ENCODE measurements around the gene KCNQ1. TPM values are rescaled to one million over a fixed set of nuclear protein-coding genes. Genes with fewer than 3 reads are reported as not detected.

KCNQ1 gene
- total RNA-seq, 1 experiment from 2014 or later, result 0.71 TPM

DNA sequence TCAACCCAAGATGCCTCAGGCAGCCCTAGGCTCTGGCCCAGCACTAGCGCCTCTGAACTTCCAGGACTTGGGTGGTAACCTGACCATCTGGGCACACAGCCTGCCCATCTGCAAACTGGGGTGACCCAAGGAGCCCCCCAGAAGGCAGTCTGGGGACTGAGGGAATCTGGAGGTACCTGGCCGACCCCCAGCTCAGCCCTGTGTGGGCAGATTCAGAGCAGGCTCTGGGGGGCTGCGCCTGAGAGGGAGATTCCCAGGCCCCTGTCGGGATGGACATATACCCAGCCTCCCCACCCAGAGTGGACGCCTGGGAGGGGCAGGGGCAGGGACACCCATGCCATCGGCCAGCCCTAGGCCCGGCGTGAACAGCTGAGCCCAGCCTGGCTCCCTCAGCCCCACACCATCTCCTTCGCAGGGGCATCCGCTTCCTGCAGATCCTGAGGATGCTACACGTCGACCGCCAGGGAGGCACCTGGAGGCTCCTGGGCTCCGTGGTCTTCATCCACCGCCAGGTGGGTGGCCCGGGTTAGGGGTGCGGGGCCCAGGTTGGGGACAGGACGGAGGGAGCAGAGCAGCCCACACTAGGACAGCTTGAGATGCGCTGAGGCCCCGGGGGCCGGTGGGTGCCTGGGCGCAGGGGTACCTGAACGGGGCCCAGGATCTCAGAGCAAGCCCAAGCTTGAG, 126.9 kb downstream of the KCNQ1 start:
- in situ Hi-C loops (cut with HindIII; ENCODE audit: low pct_unique_long_range_greater_than_20kb, low sequenced_read_pairs), result no loop called here

DNA sequence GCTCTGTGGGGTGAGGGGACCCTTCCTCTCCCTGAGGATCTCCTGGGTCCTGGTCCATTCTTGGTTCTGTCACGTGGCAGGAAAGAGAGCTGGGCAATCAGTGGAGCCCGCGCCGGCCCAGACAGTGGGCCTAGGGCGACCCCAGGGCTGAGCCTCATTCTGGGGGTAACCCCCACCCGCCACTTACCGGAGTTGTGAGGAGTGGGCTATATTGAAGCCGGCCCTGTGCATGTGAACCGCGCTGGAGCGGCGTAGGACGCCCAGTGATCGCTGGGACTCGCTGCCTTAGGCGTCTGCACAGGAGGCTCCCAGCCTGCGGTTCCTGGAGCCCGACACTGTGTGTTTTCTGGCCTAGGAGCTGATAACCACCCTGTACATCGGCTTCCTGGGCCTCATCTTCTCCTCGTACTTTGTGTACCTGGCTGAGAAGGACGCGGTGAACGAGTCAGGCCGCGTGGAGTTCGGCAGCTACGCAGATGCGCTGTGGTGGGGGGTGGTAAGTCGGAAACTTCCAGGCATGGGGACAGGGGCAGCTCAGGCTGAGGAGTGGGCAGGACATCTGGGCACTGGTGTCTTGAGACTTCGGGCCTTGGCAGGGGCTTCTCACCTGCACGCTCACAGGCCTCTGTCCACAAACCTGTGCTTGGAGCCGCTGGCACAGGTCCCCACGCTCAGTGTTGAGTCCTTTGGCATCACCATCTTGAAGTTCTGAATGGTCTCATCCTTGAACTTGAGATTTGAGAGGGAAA, 127.9 kb downstream of the KCNQ1 start:
- in situ Hi-C loops (cut with HindIII; ENCODE audit: low pct_unique_long_range_greater_than_20kb, low sequenced_read_pairs), result no loop called here
- DNase-seq (ENCODE audit: low read depth, low spot score), result no peak

More for the DNA sequence above, 126.9 kb downstream of the KCNQ1 start:
- DNase-seq (ENCODE audit: low read depth, low spot score), result no peak

DNA sequence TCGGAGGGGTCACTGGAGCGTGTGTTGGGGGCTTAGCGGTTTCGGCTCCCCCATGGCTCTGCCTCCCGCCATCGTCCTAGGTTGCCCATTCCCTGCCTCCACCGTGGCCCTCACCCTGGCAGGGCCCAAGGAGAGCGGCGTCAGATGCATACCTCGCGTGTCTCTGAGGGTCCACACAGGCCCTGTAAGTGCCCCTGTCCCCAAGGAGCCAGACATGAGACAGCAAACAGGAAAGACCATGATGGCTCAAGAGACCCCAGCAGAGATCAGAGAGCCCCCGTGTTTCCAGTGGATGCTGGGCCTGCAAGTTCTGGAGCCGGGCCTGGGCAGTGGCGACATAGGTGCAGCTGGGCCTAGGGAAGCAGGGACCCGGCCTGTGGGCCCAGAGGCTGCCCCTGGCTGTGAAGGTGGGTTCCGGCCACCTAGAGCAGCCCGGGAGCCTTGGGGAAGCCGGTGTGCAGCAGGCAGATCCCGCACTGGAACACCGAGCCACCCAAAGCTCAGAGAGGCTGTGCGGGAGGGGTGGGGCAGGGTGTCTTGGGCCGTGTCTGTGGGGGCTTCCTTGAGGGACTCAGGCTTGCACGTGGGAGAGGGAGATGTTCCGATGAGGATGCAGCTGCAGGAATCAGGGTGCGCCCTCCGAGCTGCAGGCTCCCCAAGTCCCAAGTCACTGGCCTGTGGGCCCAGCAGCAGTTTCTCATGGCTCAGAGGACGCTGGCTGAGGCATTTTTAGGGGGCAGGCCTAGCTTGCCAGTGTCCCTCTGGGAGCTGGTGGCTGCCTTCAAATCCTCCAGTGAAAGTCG, 128.6 kb downstream of the KCNQ1 start:
- DNase-seq (ENCODE audit: low read depth, low spot score), result no peak
- in situ Hi-C loops (cut with HindIII; ENCODE audit: low pct_unique_long_range_greater_than_20kb, low sequenced_read_pairs), result no loop called here

GRCh38 chr11:2574043-2574552, 129.3 kb downstream of the KCNQ1 start:
- in situ Hi-C loops (cut with HindIII; ENCODE audit: low pct_unique_long_range_greater_than_20kb, low sequenced_read_pairs), result no loop called here

DNA sequence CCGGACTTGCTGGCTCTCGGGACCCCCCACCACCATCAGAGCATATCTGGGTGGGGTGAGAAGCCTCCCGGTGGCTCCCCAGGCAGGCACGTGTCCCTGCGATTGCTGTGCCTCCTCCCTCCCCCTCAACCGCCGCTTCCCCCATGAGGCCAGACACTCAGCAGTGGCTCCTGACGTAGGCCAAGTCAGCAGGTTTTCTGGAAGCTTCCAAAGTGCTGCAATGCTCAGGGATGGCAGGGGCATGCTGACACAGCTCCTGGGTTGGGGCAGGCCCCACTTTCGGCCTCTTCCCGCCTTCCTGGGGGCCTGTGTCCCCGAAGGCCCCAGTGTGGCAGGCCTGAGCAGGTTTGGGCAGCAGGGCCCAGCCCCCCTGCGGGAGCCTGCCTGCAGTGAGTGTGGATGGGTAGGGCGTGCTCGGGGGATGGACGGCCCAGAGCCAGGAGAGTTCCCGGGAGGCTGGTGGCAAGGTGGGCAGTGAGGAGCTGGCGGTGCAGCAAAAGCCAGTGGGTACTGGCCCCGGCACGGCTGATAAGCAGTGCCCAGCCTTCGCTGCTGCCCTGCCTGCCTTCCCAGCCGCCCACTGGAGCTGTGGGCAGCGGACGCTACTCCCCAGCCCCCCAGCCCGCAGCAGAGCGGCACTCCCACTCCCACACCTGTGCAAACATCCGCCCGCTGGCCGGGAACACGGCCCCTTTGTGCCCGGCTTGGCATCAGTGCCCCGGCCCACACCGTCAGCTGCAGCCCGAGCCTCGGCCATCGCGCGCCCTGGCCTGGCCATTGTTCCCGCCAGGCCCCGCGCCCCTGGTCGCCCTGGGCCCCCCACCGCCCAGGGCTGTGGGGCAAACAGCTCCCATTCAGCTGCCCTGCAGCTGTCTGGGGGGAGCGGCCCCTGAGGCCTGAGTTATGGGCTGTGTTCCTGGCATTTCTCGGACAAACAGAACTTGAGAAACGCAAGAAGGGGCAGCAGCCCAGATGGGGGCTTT, 130.0 kb downstream of the KCNQ1 start:
- DNase-seq (ENCODE audit: low read depth, low spot score), result no peak
- in situ Hi-C loops (cut with HindIII; ENCODE audit: low pct_unique_long_range_greater_than_20kb, low sequenced_read_pairs), result no loop called here

More at GRCh38 chr11:2574043-2574552, 129.3 kb downstream of the KCNQ1 start:
- DNase-seq (ENCODE audit: low read depth, low spot score), result no peak

DNA sequence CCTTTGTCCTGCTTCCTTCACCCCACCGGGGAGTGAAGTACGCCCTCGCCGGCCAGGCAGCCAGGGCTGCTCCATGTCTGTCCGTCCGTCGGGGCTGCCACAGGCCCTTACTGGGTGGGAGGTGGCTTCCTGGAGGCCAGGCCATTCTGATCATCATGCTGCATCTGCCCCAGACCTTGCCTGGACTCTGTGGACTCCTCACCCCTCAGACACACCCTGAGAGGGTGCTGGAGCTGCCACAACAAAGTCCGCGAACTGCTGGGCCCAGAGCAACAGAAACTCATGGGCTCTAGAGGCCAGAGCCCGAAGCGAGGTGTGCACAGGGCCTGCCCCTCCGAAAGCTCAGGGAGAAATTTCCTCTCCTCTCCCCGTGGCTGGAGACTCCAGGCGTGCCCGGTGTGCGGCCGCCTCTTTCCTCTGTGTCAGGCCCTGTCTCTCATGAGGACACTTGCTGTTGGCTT, 130.8 kb downstream of the KCNQ1 start:
- in situ Hi-C loops (cut with HindIII; ENCODE audit: low pct_unique_long_range_greater_than_20kb, low sequenced_read_pairs), result no loop called here
- no peak for DNase-seq (ENCODE audit: low read depth, low spot score)

DNA sequence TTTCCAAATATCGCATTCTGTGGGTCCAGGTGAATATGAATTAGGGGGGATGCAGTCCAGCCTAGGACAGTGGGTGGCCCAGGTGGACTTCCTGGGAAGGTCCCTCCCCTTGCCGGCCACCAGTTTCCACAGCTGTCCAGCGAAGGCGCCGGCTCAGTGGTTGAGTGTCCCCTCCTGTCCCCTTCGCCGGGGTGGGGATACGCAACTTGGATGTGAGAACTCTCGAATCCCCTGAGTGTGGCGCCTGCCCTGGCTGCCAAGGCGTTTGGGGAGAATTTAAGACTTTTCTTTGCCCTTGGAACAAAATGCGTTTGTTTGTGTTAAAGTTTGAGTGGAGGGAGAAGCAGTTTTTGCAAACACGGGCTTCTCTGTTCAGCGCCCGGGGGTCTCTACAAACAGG, 131.3 kb downstream of the KCNQ1 start:
- in situ Hi-C loops (cut with HindIII; ENCODE audit: low pct_unique_long_range_greater_than_20kb, low sequenced_read_pairs), result no loop called here
- DNase-seq (ENCODE audit: low read depth, low spot score), result no peak

- in situ Hi-C loops (cut with HindIII; ENCODE audit: low pct_unique_long_range_greater_than_20kb, low sequenced_read_pairs), result no loop called here
- no peak for DNase-seq (ENCODE audit: low read depth, low spot score)
Measured at GRCh38 chr11:2576549-2576948, 131.7 kb downstream of the KCNQ1 start.

GRCh38 chr11:2577031-2577990, 132.5 kb downstream of the KCNQ1 start:
- DNase-seq (ENCODE audit: low read depth, low spot score), result no peak
- in situ Hi-C loops (cut with HindIII; ENCODE audit: low pct_unique_long_range_greater_than_20kb, low sequenced_read_pairs), result no loop called here

GRCh38 chr11:2577991-2578928, 133.5 kb downstream of the KCNQ1 start:
- in situ Hi-C loops (cut with HindIII; ENCODE audit: low pct_unique_long_range_greater_than_20kb, low sequenced_read_pairs), result no loop called here
- DNase-seq (ENCODE audit: low read depth, low spot score), result no peak

- no peak for DNase-seq (ENCODE audit: low read depth, low spot score)
- in situ Hi-C loops (cut with HindIII; ENCODE audit: low pct_unique_long_range_greater_than_20kb, low sequenced_read_pairs), result no loop called here
Measured at GRCh38 chr11:2578929-2579270, 134.1 kb downstream of the KCNQ1 start.

- in situ Hi-C loops (cut with HindIII; ENCODE audit: low pct_unique_long_range_greater_than_20kb, low sequenced_read_pairs), result no loop called here
- DNase-seq (ENCODE audit: low read depth, low spot score), result no peak
Measured at GRCh38 chr11:2579315-2580060, 134.7 kb downstream of the KCNQ1 start.

GRCh38 chr11:2580061-2580421, 135.2 kb downstream of the KCNQ1 start:
- in situ Hi-C loops (cut with HindIII; ENCODE audit: low pct_unique_long_range_greater_than_20kb, low sequenced_read_pairs), result no loop called here
- no peak for DNase-seq (ENCODE audit: low read depth, low spot score)

DNA sequence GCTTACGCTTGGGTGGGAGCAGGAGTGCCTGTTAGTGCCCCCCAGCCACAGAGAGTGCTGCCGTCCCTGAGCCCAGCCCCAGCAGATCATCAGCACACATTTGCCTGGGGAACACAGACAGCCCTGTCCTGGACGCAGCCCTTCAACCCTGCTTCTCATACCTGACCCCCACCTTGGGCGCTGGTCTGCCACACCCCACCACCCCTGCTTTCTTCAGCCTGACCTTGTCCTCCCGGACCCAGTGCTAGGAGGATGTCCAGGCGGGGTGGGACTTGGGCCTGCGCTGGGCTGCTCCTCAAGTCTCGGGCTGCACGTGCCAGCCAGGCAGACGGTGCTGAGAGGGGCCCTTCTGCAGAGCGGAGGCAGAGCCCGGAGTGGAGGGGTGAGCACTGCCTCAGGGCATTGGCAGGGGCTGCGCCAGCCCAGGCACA, 135.8 kb downstream of the KCNQ1 start:
- no peak for DNase-seq (ENCODE audit: low read depth, low spot score)
- in situ Hi-C loops (cut with HindIII; ENCODE audit: low pct_unique_long_range_greater_than_20kb, low sequenced_read_pairs), result no loop called here

Data from SK-MEL-5 (cell line).